K562 (cell line): ENCODE measurements around the gene KDM2B. TPM values are rescaled to one million over a fixed set of nuclear protein-coding genes. Genes with fewer than 3 reads are reported as not detected.

Experiments
- ATAC-seq: fragments of 200-7000 bp; cut with Tn5 transposase; 3 replicates; pipeline ENCODE4 v1.9.1; 2020; ENCODE audit warnings: moderate library complexity
- BruUV-seq: library from RNA; stranded (reverse); fragments of 400-500 nt; replicated peaks from 2 replicates; lab custom pipeline; 2021; lab: Mats Ljungman, UMichigan
- CTCF ChIA-PET: fragments of 300-600 bp; formaldehyde crosslinking; extraction: SDS; loops from one replicate; lab custom pipeline; 2021; ENCODE audit warnings: low intra/inter-chr PET ratio; lab: Yijun Ruan, JAX
- POLR2A ChIA-PET: fragments of 300-600, 350-650 bp; sonication (Branson Sonifier 250); formaldehyde crosslinking; extraction: SDS; loops from one replicate; lab custom pipeline; 2021; ENCODE audit warnings: antibody characterized with exemption, inconsistent platforms; lab: Yijun Ruan, JAX
- DNase-seq, 4 experiments: peaks; one replicate each; pipeline versions ENCODE4 v3.0.0 to v3.0.0-alpha.2; 2011 to 2018; ENCODE audit warnings: low spot score in 3 of 4, mixed read lengths in 3 of 4; ENCODE audit errors: extremely low read depth in 1 of 4
- FAIRE-seq: peaks from 2 replicates; lab custom pipeline; 2011; peaks lifted over from hg19 to GRCh38; lab: Jason Lieb, UNC
- H2AFZ ChIP-seq: 2 replicates; pipeline ENCODE4 v1.6.0; 2011; ENCODE audit warnings: low read depth, low read length, control low read depth, inconsistent platforms
- H3K27ac ChIP-seq: fragments of 200-600 bp; 3 replicates; pipeline ENCODE4 v1.8.0; 2011; ENCODE audit warnings: low read depth, mild to moderate bottlenecking, control low read depth, inconsistent platforms, low read length, moderate library complexity, mixed read lengths; ENCODE audit errors: extremely low read depth
- H3K27me3 ChIP-seq, 2 experiments: fragments of 300-600 bp in 1 of 2; 2 replicates in 1 of 2; 3 replicates in 1 of 2; pipeline versions ENCODE4 v1.6.0 to v1.8.0; 2011; ENCODE audit warnings: inconsistent platforms in 2 of 2, low read length in 2 of 2, mild to moderate bottlenecking in 1 of 2, mixed read lengths in 1 of 2, moderate library complexity in 1 of 2; ENCODE audit not compliant: control insufficient read depth in 2 of 2, insufficient read depth in 2 of 2
- H3K36me3 ChIP-seq: fragments of 300-600 bp; 3 replicates; pipeline ENCODE4 v1.8.0; 2011; ENCODE audit warnings: mild to moderate bottlenecking, low read length, inconsistent platforms; ENCODE audit not compliant: control insufficient read depth, insufficient read depth
- H3K4me1 ChIP-seq, 2 experiments: fragments of 200-600 bp in 1 of 2; replicated peaks in 1 of 2; 2 replicates in 1 of 2; 3 replicates in 1 of 2; pipeline versions ENCODE4 v1.5.1 to v1.8.0; 2011; ENCODE audit warnings: inconsistent platforms in 2 of 2, low read length in 2 of 2, mild to moderate bottlenecking in 1 of 2, mixed read lengths in 1 of 2, moderate library complexity in 1 of 2; ENCODE audit not compliant: control insufficient read depth in 2 of 2, insufficient read depth in 2 of 2
- H3K4me2 ChIP-seq: 2 replicates; pipeline ENCODE4 v1.6.1; 2011; ENCODE audit warnings: low read length, control low read depth, inconsistent platforms, mixed read lengths; ENCODE audit not compliant: insufficient read depth
- H3K4me3 ChIP-seq: fragments of 200-600 bp; sonication (generic), shearing (Covaris generic); 2 replicates; pipeline ENCODE4 v1.5.1; 2016; ENCODE audit warnings: control low read depth, inconsistent platforms
- H3K79me2 ChIP-seq: fragments of 200-600 bp; 3 replicates; pipeline ENCODE4 v1.8.0; 2011; ENCODE audit warnings: low read length, inconsistent platforms; ENCODE audit not compliant: control insufficient read depth, insufficient read depth
- H3K9ac ChIP-seq, 2 experiments: 2 replicates each; pipeline versions ENCODE4 v1.6.0 to v1.6.1; 2011; ENCODE audit warnings: low read depth in 2 of 2, low read length in 2 of 2, control low read depth in 1 of 2, inconsistent platforms in 1 of 2, mild to moderate bottlenecking in 1 of 2, mixed read lengths in 1 of 2; ENCODE audit not compliant: insufficient read depth in 1 of 2
- H3K9me1 ChIP-seq: one replicate; pipeline ENCODE4 v1.6.0; 2011; ENCODE audit warnings: inconsistent platforms, mild to moderate bottlenecking, low read length, moderate library complexity; ENCODE audit not compliant: control insufficient read depth, insufficient read depth
- H3K9me3 ChIP-seq: replicated peaks from 2 replicates; pipeline ENCODE4 v1.5.1; 2011; ENCODE audit warnings: low read depth, low read length, inconsistent platforms; ENCODE audit not compliant: control insufficient read depth, insufficient read depth
- H4K20me1 ChIP-seq: replicated peaks from 2 replicates; pipeline ENCODE4 v1.6.1; 2011; ENCODE audit warnings: low read length, inconsistent platforms, mixed read lengths; ENCODE audit not compliant: control insufficient read depth, insufficient read depth
- CBX5 ChIP-seq: IDR thresholded peaks from 2 replicates; pipeline ENCODE4 v1.6.1; 2014; ENCODE audit warnings: low read depth, borderline replicate concordance
- FOS ChIP-seq: IDR thresholded peaks from 3 replicates; pipeline ENCODE4 v1.6.1; 2011; ENCODE audit not compliant: insufficient read length; ENCODE audit errors: extremely low read depth
- HMGN3 ChIP-seq: IDR thresholded peaks from 2 replicates; pipeline ENCODE4 v1.6.1; 2011; ENCODE audit warnings: borderline replicate concordance, low read depth, mild to moderate bottlenecking, mixed read lengths, low read length; ENCODE audit not compliant: insufficient read length; ENCODE audit errors: extremely low read depth
- NFIC ChIP-seq: fragments of 450-650 bp; IDR thresholded peaks from 2 replicates; pipeline ENCODE4 v1.6.1; 2017; ENCODE audit warnings: mild to moderate bottlenecking, inconsistent platforms
- SMARCB1 ChIP-seq: IDR thresholded peaks from 2 replicates; pipeline ENCODE4 v1.6.1; 2011; ENCODE audit warnings: improper control_type of control experiment, low read depth; ENCODE audit not compliant: insufficient read length
- ZNF384 ChIP-seq: IDR thresholded peaks from 2 replicates; pipeline ENCODE4 v1.6.1; 2012; ENCODE audit warnings: low read depth, low read length, improper control_type of control experiment
- WGBS: fragments of 100-300 bp; shearing (Covaris generic); methylation state at CpG from one replicate; pipeline ENCODE4 v1.1.6; 2016; ENCODE audit warnings: low coverage, mixed read lengths; ENCODE audit not compliant: insufficient coverage; ENCODE audit errors: missing lambda C conversion rate; 5-methylcytosine and 5-hydroxymethylcytosine counted together
- in situ Hi-C: fragments of 300-500 bp; cut with MboI; formaldehyde crosslinking; loops from 4 replicates; pipeline ENCODE4 v1.15.0; 2018; ENCODE audit warnings: inconsistent platforms, mixed read lengths
- intact Hi-C: fragments of 100-400 bp; cut with micrococcal nuclease; formaldehyde crosslinking; loops from 2 replicates; pipeline ENCODE4 v1.14.2; 2022
- polyA plus RNA-seq, 8 experiments: library from polyadenylated mRNA; depleted of rRNA in 4 of 8; stranded (reverse) in 5 of 8; unstranded in 3 of 8; fragments of >200 nt; fragmentation: Nextera tagmentation in 2 of 8; fragmentation: Illumina TruSeq in 1 of 8; extraction: Ambion mirVana in 2 of 8; extraction: Trizol in 1 of 8; gene quantifications; 2 replicates each; pipeline versions ENCODE4 v1.2.1 to v1.2.3, GENCODE V29; 2011 to 2014; ENCODE audit warnings: inconsistent platforms in 1 of 8, missing spikeins in 1 of 8
- total RNA-seq, 7 experiments: library from RNA; depleted of rRNA in 6 of 7; stranded (reverse); fragments of >200 nt in 6 of 7; fragmentation: Illumina TruSeq in 2 of 7; extraction: Trizol in 2 of 7; gene quantifications; 2 replicates each; pipeline versions ENCODE4 v1.2.1 to v1.2.3, GENCODE V29; 2011 to 2021; ENCODE audit warnings: low replicate concordance in 1 of 7
- TF ChIP-seq, protein P1 (sequence below): fragments of 450-650 bp; formaldehyde crosslinking; IDR thresholded peaks from 2 replicates; pipeline ENCODE4 v1.4.0; 2020; ENCODE audit warnings: mild to moderate bottlenecking, moderate library complexity

Gene KDM2B
- total and polyA plus RNA-seq, 9 of the 15 experiments (the other 6 are each of a cell fraction or from before 2014, with no cell fraction given), result 7.4 to 50.5 (median 22.5) TPM

DNA sequence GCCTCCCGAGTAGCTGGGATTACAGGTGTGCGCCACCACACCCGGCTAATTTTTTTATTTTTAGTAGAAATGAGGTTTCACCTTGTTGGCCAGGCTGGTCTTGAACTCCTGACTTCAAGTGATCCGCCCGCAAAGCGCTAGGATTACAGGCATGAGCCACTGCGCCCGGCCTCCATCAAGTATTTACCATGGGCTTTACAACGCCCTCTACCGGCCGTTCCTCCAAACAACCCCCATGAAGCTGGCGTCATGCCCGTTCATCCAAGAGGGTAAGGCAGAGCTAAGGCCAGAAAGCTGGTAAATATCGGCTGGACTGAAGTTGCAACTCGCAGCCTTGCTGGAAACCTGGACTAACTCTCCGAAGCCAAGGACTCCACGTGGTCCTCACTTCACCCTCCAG lies 139.3 kb downstream of the KDM2B start:
- Histone ChIP-seq H4K20me1 (0 out of 2 replicates have a peak, but pooled peaks cover 6% of the 10 kb centered on the region), H3K79me2 (no peaks in the 10 kb centered on the region)
- no peak for DNase-seq
- no peak for ATAC-seq
- WGBS, result 97% methylated on average over 17 of the region's 17 CpGs
- in situ Hi-C loops (no loop called here), intact Hi-C loops (no loop called here)
- CTCF ChIA-PET, result no interaction called here
- TF ChIP-seq HMGN3, result no peak
- no peak for TF ChIP-seq CBX5
- no peak for TF ChIP-seq SMARCB1
- no peak for TF ChIP-seq FOS
- no peak for TF ChIP-seq ZNF384
- peak; percentile 26; the same call in 1 of the 2 replicates for TF ChIP-seq NFIC
- TF ChIP-seq, protein P1, sequence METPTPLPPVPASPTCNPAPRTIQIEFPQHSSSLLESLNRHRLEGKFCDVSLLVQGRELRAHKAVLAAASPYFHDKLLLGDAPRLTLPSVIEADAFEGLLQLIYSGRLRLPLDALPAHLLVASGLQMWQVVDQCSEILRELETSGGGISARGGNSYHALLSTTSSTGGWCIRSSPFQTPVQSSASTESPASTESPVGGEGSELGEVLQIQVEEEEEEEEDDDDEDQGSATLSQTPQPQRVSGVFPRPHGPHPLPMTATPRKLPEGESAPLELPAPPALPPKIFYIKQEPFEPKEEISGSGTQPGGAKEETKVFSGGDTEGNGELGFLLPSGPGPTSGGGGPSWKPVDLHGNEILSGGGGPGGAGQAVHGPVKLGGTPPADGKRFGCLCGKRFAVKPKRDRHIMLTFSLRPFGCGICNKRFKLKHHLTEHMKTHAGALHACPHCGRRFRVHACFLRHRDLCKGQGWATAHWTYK (CRISPR knock-in tag), result no peak
- TF ChIP-seq, all 486 proteins: peak for 1
- H3K9me3 ChIP-seq, result peaks cover 4% of the 10 kb centered on the region; the same call in 1 of the 2 replicates
- peaks cover 0 to 26% of the 10 kb centered on the region in 2 experiments; a peak in 2 of 5 replicates for H3K4me1 ChIP-seq
- H3K9ac ChIP-seq, result no peak overlapping the region
- H3K9me1 ChIP-seq, result no peaks in the 10 kb centered on the region
- H3K4me3 ChIP-seq, result no peak overlapping the region
- FAIRE-seq, result no peak
- H3K27me3 ChIP-seq, result no peaks in the 10 kb centered on the region
- no peak overlapping the region for H2AFZ ChIP-seq
- H3K36me3 ChIP-seq, result peaks cover 91% of the 10 kb centered on the region; the same call in 2 of the 3 replicates
- H3K27ac ChIP-seq, result no peak overlapping the region
- no peak overlapping the region for H3K4me2 ChIP-seq
- BruUV-seq, result no TSS peak
- POLR2A ChIA-PET, result no interaction called here
